CD4-positive, alpha-beta memory T cell (primary cell): Measurements from ENCODE around the gene KCNAB3. TPM values are rescaled to one million over a fixed set of nuclear protein-coding genes. Genes with fewer than 3 reads are reported as not detected.
A peak's percentile ranks its signal among the peaks of the same experiment; 100 is the strongest.

Source experiments
- CTCF ChIA-PET: fragments of 350-600 bp; sonication (Branson Sonifier 250); formaldehyde crosslinking; loops from one replicate; lab custom pipeline; 2021; ENCODE audit warnings: inconsistent platforms; ENCODE audit not compliant: partially characterized antibody; lab: Charles Lee
- POLR2A ChIA-PET: fragments of 350-600 bp; sonication (Branson Sonifier 250); formaldehyde crosslinking; loops from one replicate; lab custom pipeline; 2021; ENCODE audit not compliant: partially characterized antibody; lab: Charles Lee
- DNase-seq, 5 donors: peaks; one replicate each; pipeline versions ENCODE4 v3.0.0 to v3.0.0-alpha.2; 2020 to 2022; ENCODE audit warnings: mixed read lengths in 1 of 5
- H3K27ac ChIP-seq: one replicate; pipeline ENCODE4 v1.7.0; 2013; ENCODE audit warnings: low read depth, low read length
- H3K27me3 ChIP-seq: 2 replicates; pipeline ENCODE4 v1.7.0; 2013; ENCODE audit warnings: mild to moderate bottlenecking, low read length, moderate library complexity; ENCODE audit not compliant: insufficient read depth
- H3K36me3 ChIP-seq: 2 replicates; pipeline ENCODE4 v1.7.0; 2013; ENCODE audit warnings: mild to moderate bottlenecking, low read length, moderate library complexity; ENCODE audit not compliant: insufficient read depth
- H3K4me1 ChIP-seq: 2 replicates; pipeline ENCODE4 v1.7.0; 2013; ENCODE audit warnings: mild to moderate bottlenecking, low read length, moderate library complexity; ENCODE audit not compliant: insufficient read depth
- H3K4me3 ChIP-seq, 2 donors: one replicate each; pipeline ENCODE4 v1.7.0; 2013; ENCODE audit warnings: low read length in 2 of 2, mild to moderate bottlenecking in 1 of 2
- H3K9me3 ChIP-seq, 2 donors: one replicate each; pipeline ENCODE4 v1.7.0; 2013; ENCODE audit warnings: low read length in 2 of 2, control low read depth in 1 of 2; ENCODE audit not compliant: control insufficient read depth in 1 of 2
- H3K27ac Mint-ChIP-seq, 7 donors: one replicate each; pipeline ENCODE4 v1.8.0; 2020 to 2021; ENCODE audit warnings: mixed read lengths in 7 of 7, mild to moderate bottlenecking in 6 of 7, inconsistent platforms in 3 of 7, moderate library complexity in 3 of 7
- H3K27me3 Mint-ChIP-seq, 2 donors: one replicate each; pipeline ENCODE4 v1.8.0; 2020 to 2021; ENCODE audit warnings: mixed read lengths in 2 of 2
- H3K36me3 Mint-ChIP-seq, 2 donors: one replicate each; pipeline ENCODE4 v1.8.0; 2020 to 2021; ENCODE audit warnings: mixed read lengths in 2 of 2, inconsistent platforms in 1 of 2, mild to moderate bottlenecking in 1 of 2
- H3K4me1 Mint-ChIP-seq, 4 donors: one replicate each; pipeline ENCODE4 v1.8.0; 2020 to 2021; ENCODE audit warnings: mixed read lengths in 4 of 4, mild to moderate bottlenecking in 1 of 4
- H3K4me3 Mint-ChIP-seq, 8 donors: one replicate each; pipeline ENCODE4 v1.8.0; 2020 to 2021; ENCODE audit warnings: mixed read lengths in 8 of 8, mild to moderate bottlenecking in 7 of 8, moderate library complexity in 6 of 8, inconsistent platforms in 3 of 8
- H3K9me3 Mint-ChIP-seq, 8 donors: one replicate each; pipeline ENCODE4 v1.8.0; 2020 to 2021; ENCODE audit warnings: mixed read lengths in 8 of 8, mild to moderate bottlenecking in 5 of 8, inconsistent platforms in 3 of 8, moderate library complexity in 1 of 8
- intact Hi-C: fragments of 100-400 bp; cut with micrococcal nuclease; formaldehyde crosslinking; loops from one replicate; pipeline ENCODE4 v1.15.1; 2023
- polyA plus RNA-seq, 2 donors: library from polyadenylated mRNA; unstranded; fragments of 300-500 nt; fragmentation: Illumina TruSeq; gene quantifications; one replicate each; pipeline ENCODE4 v1.2.3, GENCODE V29; 2021
- total RNA-seq, 2 experiments: library from RNA; stranded (reverse); gene quantifications; one replicate each; pipeline ENCODE4 v1.2.3, GENCODE V29; 2021

Gene KCNAB3
- total and polyA plus RNA-seq, 4 experiments from 2014 or later, result 0.53 to 14.4 (median 13.4) TPM; not detected in 1

GRCh38 chr17:7915611-7916384 is 13.9 kb downstream of the KCNAB3 start, which contains the start of gene RNF227:
Gene RNF227 (minus strand): TSS chr17:7916289. CDS start chr17:7916195, 94 bp downstream.
- H3K4me1 Mint-ChIP-seq, result peaks cover 19 to 34% (median 24%) of the 10 kb centered on the region in 4 donors
- ChIA-PET CTCF (interaction anchor here (0.5 to 10.8 kb wide), 13 partner anchors 10 to 379 kb away, joined by 3 to 219 read pairs (median 5); partner anchors contain the start of genes CNTROB, CYB5D1, KCNAB3 and NAA38), POLR2A (interaction anchor here (0.6 to 6.9 kb wide), 30 partner anchors 8 to 761 kb away, joined by 3 to 116 read pairs (median 5); partner anchors contain the start of genes CHD3, CNTROB, CYB5D1 and GUCY2D)
- H3K9me3 ChIP-seq, result no peaks in the 10 kb centered on the region
- peak within 1 kb of the TSS; percentile 33 to 71 for H3K4me3 ChIP-seq
- intact Hi-C loops, result loop anchor here (1.0 to 2.0 kb wide), 2 partner anchors 17 to 28 kb away; partner anchors contain the start of gene CNTROB
- H3K27me3 Mint-ChIP-seq, result no peaks in the 10 kb centered on the region
- peak within 1 kb of the TSS; percentile 88 to 95 (median 90) for H3K4me3 Mint-ChIP-seq
- peaks cover 10% of the 10 kb centered on the region for H3K36me3 ChIP-seq
- peak within 1 kb of the TSS; percentile 91 to 95 (median 93) for H3K27ac Mint-ChIP-seq
- H3K36me3 Mint-ChIP-seq, result peaks cover 4 to 27% of the 10 kb centered on the region in 2 donors
- peaks cover 26% of the 10 kb centered on the region for H3K4me1 ChIP-seq
- H3K27me3 ChIP-seq, result no peaks in the 10 kb centered on the region
- peak; percentile 84 to 88 (median 84) for DNase-seq
- peaks cover 0 to 1% (median 0%) of the 10 kb centered on the region in 8 donors for H3K9me3 Mint-ChIP-seq
- H3K27ac ChIP-seq, result peak within 1 kb of the TSS; percentile 67

- no peaks in the 10 kb centered on the region for H3K9me3 ChIP-seq
- H3K27me3 ChIP-seq, result no peaks in the 10 kb centered on the region
- H3K4me3 ChIP-seq, result peak overlapping the region; percentile 33 to 71
- Mint-ChIP-seq H3K9me3 (peaks cover 0 to 1% (median 0%) of the 10 kb centered on the region in 8 donors), H3K27me3 (no peaks in the 10 kb centered on the region), H3K36me3 (peaks cover 10 to 33% of the 10 kb centered on the region in 2 donors), H3K4me3 (peak overlapping the region; percentile 88 to 95 (median 90)), H3K4me1 (peaks cover 19 to 31% (median 24%) of the 10 kb centered on the region in 4 donors), H3K27ac (peak overlapping the region; percentile 91 to 95 (median 93))
- intact Hi-C loops, result loop anchor here (1.0 to 2.0 kb wide), 2 partner anchors 18 to 28 kb away; partner anchors contain the start of gene CNTROB
- CTCF ChIA-PET, result interaction anchor here (0.6 to 10.8 kb wide), 8 partner anchors 18 to 171 kb away, joined by 3 to 219 read pairs (median 6); partner anchors contain the start of genes CNTROB, CYB5D1, NAA38 and TRAPPC1
- POLR2A ChIA-PET, result interaction anchor here (0.6 to 6.9 kb wide), 25 partner anchors 8 to 332 kb away, joined by 3 to 116 read pairs (median 7); partner anchors contain the start of genes CHD3, CNTROB, CYB5D1 and GUCY2D
- H3K4me1 ChIP-seq, result peaks cover 26% of the 10 kb centered on the region
- H3K27ac ChIP-seq, result peak overlapping the region; percentile 67
- H3K36me3 ChIP-seq, result peaks cover 16% of the 10 kb centered on the region
- no peak for DNase-seq
Measured at GRCh38 chr17:7915179-7915610, 14.5 kb downstream of the KCNAB3 start.

DNA sequence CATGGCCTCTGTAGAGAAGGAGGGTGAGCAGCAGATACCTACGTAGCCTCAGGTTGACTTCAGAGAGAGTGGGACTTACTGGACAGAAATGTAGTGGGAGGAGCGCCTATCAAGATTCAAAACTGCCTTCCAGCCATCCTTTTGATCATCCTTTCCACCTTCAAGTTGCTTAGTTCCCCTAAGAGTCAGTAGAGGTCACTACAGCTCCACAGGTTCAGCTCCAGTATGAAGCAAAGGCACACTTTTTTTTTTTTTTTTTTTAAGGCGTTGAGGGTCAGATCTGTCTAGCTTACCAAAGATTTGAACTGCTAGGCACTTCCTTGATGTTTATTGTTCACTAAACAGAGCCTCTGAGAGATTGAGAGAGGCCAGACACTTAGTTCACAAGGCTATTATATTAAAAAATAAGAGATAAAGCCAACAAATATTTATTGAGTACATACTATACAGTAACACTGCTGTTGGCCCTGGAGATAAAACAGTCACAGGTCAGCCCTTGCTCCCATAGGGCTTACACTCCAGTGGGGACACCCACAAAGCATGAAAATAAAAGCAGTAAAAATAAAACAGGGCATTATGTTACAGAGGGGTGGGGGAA is 16.6 kb downstream of the KCNAB3 start:
- peak overlapping the region in 4 of 8 donors; percentile 23 to 73 (median 56) for H3K4me3 Mint-ChIP-seq
- no peaks in the 10 kb centered on the region for H3K27me3 ChIP-seq
- H3K4me1 ChIP-seq, result peaks cover 26% of the 10 kb centered on the region
- H3K36me3 Mint-ChIP-seq, result peaks cover 25 to 49% of the 10 kb centered on the region in 2 donors
- peaks cover 37% of the 10 kb centered on the region for H3K36me3 ChIP-seq
- no peaks in the 10 kb centered on the region for H3K9me3 ChIP-seq
- DNase-seq, result peak; percentile 68 to 78 (median 73)
- ChIA-PET CTCF (interaction anchor here (0.6 to 10.8 kb wide), 22 partner anchors 9 to 223 kb away, joined by 3 to 219 read pairs (median 6); partner anchors contain the start of genes CHD3 and NAA38), POLR2A (interaction anchor here (0.6 to 6.9 kb wide), 8 partner anchors 14 to 309 kb away, joined by 3 to 87 read pairs (median 4); partner anchors contain the start of genes CNTROB, NAA38 and TRAPPC1)
- peak overlapping the region; percentile 5 to 87 (median 65) for H3K27ac Mint-ChIP-seq
- no peak overlapping the region for H3K27ac ChIP-seq
- no peak overlapping the region for H3K4me3 ChIP-seq
- no peaks in the 10 kb centered on the region for H3K27me3 Mint-ChIP-seq
- H3K4me1 Mint-ChIP-seq, result peaks cover 20 to 31% (median 24%) of the 10 kb centered on the region in 4 donors
- intact Hi-C loops, result loop anchor here (1.0 to 2.0 kb wide), 7 partner anchors 51 to 170 kb away; partner anchors contain the start of genes KDM6B and NAA38
- H3K9me3 Mint-ChIP-seq, result peaks cover 0 to 1% (median 0%) of the 10 kb centered on the region in 8 donors

DNA sequence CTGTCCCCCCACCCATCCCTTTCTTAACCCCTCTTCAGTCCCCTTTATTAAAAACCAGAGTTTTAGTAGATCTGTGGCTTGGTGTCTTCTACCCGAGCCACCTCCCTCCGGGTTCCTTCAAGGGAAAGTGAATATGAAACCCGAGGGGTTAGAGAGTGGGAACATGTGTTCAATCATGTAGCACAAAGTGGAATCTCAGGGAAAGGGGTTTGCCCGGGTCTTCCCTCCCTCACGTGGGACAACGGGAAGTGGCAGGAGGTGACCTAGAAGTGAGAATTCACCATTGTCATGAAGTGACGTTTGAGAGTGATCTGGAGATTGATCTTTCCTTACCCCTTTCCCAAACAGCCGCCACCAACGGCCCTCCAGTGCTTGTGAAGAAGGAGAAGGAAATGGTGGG is 18.5 kb downstream of the KCNAB3 start:
- H3K4me1 Mint-ChIP-seq, result peaks cover 12 to 21% (median 14%) of the 10 kb centered on the region in 4 donors
- H3K27ac Mint-ChIP-seq, result peak overlapping the region in 4 of 7 donors; percentile 52 to 75 (median 60)
- POLR2A ChIA-PET, result interaction anchor here (6.9 kb wide), 1 partner anchor 77 kb away, joined by 87 read pairs; no protein-coding TSS in a partner anchor
- H3K36me3 Mint-ChIP-seq, result peaks cover 44 to 64% of the 10 kb centered on the region in 2 donors
- no peak overlapping the region for H3K4me3 Mint-ChIP-seq
- H3K27me3 ChIP-seq, result no peaks in the 10 kb centered on the region
- intact Hi-C loops, result no loop called here
- CTCF ChIA-PET, result interaction anchor here (1.0 to 10.8 kb wide), 6 partner anchors 24 to 146 kb away, joined by 3 to 219 read pairs (median 14); no protein-coding TSS in a partner anchor
- no peak overlapping the region for H3K27ac ChIP-seq
- H3K4me1 ChIP-seq, result peaks cover 15% of the 10 kb centered on the region
- no peak overlapping the region for H3K4me3 ChIP-seq
- H3K9me3 Mint-ChIP-seq, result peaks cover 0 to 1% (median 0%) of the 10 kb centered on the region in 8 donors
- peaks cover 56% of the 10 kb centered on the region for H3K36me3 ChIP-seq
- no peaks in the 10 kb centered on the region for H3K27me3 Mint-ChIP-seq
- no peaks in the 10 kb centered on the region for H3K9me3 ChIP-seq
- DNase-seq, result no peak

DNA sequence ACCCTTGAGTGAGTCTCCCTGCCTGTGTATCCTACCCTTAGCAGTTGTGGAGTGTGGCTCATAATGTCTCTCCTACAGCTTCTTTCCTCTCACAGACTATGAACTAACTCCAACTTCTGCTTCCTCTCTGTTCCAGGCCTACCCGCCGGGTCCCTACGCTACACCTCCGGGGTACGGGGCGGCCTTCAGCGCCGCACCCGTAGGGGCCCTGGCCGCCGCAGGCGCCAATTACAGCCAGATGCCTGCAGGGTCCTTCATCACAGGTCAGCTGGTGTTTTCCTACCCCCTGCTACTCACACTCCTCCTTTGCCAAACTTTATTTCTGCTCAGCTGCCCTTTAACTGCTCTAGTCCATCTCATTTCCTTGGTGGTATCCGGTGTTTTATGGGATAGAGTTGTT is 18.9 kb downstream of the KCNAB3 start:
- Mint-ChIP-seq H3K27ac (peak overlapping the region in 5 of 7 donors; percentile 28 to 75 (median 53)), H3K27me3 (no peaks in the 10 kb centered on the region), H3K4me1 (peaks cover 12 to 21% (median 14%) of the 10 kb centered on the region in 4 donors), H3K36me3 (peaks cover 48 to 68% of the 10 kb centered on the region in 2 donors), H3K9me3 (peaks cover 0 to 1% (median 0%) of the 10 kb centered on the region in 8 donors), H3K4me3 (peak overlapping the region in 1 of 8 donors; percentile 27)
- H3K9me3 ChIP-seq, result no peaks in the 10 kb centered on the region
- CTCF ChIA-PET, result interaction anchor here (1.0 to 10.8 kb wide), 3 partner anchors 13 to 77 kb away, joined by 3 to 219 read pairs (median 44); no protein-coding TSS in a partner anchor
- H3K36me3 ChIP-seq, result peaks cover 60% of the 10 kb centered on the region
- H3K4me1 ChIP-seq, result peaks cover 14% of the 10 kb centered on the region
- no peaks in the 10 kb centered on the region for H3K27me3 ChIP-seq
- no peak overlapping the region for H3K27ac ChIP-seq
- DNase-seq, result no peak
- POLR2A ChIA-PET, result interaction anchor here (0.7 kb wide), 2 partner anchors 22 to 53 kb away, joined by 3 read pairs; partner anchors contain the start of genes CHD3 and NAA38
- no peak overlapping the region for H3K4me3 ChIP-seq
- intact Hi-C loops, result no loop called here

- peak overlapping the region in 1 of 8 donors; percentile 27 for H3K4me3 Mint-ChIP-seq
- Histone ChIP-seq H3K27ac (no peak overlapping the region), H3K27me3 (no peaks in the 10 kb centered on the region), H3K4me1 (peaks cover 12% of the 10 kb centered on the region), H3K9me3 (no peaks in the 10 kb centered on the region), H3K36me3 (peaks cover 64% of the 10 kb centered on the region), H3K4me3 (no peak overlapping the region)
- DNase-seq, result no peak
- CTCF ChIA-PET, result interaction anchor here (1.0 to 10.8 kb wide), 3 partner anchors 12 to 77 kb away, joined by 3 to 219 read pairs (median 44); no protein-coding TSS in a partner anchor
- H3K9me3 Mint-ChIP-seq, result peaks cover 0 to 1% (median 0%) of the 10 kb centered on the region in 8 donors
- POLR2A ChIA-PET, result interaction anchor here (0.7 kb wide), 2 partner anchors 22 to 53 kb away, joined by 3 read pairs; partner anchors contain the start of genes CHD3 and NAA38
- peaks cover 53 to 71% of the 10 kb centered on the region in 2 donors for H3K36me3 Mint-ChIP-seq
- no peaks in the 10 kb centered on the region for H3K27me3 Mint-ChIP-seq
- peak overlapping the region in 2 of 7 donors; percentile 28 to 30 for H3K27ac Mint-ChIP-seq
- intact Hi-C loops, result no loop called here
- peaks cover 10 to 16% (median 11%) of the 10 kb centered on the region in 4 donors for H3K4me1 Mint-ChIP-seq
Measured at GRCh38 chr17:7910281-7910680, 19.4 kb downstream of the KCNAB3 start.
